Measurements from ENCODE around the gene MERTK. TPM values are rescaled to one million over a fixed set of nuclear protein-coding genes. Genes with fewer than 3 reads are reported as not detected.
A peak's percentile ranks its signal among the peaks of the same experiment; 100 is the strongest.
"Not testable (repeated sequence)": the region's sequence is repeated elsewhere in the genome, so short reads cannot be mapped to it uniquely, and the experiment has no call there.

MERTK gene
- total and polyA plus RNA-seq, 2 experiments from 2014 or later = 16.4 to 29.6 TPM

GRCh38 chr2:111930409-111930808 lies 32.0 kb downstream of the MERTK start:
- H3K27ac ChIP-seq = peak overlapping the region; percentile 40
- TF ChIP-seq EZH2 (IDR thresholded peaks at IDR 0.05; ENCODE audit: borderline replicate concordance) = no peak
- TF ChIP-seq EZH2phosphoT487 (IDR thresholded peaks at IDR 0.05; ENCODE audit: low read depth, severe bottlenecking, unreplicated experiment) = no peak
- TF ChIP-seq CTCF (IDR thresholded peaks at IDR 0.05; ENCODE audit: poor library complexity) = no peak
- H3K9me2 ChIP-seq (replicated peaks; ENCODE audit: insufficient read depth) = no peaks in the 10 kb centered on the region
- H3K27me3 ChIP-seq = no peaks in the 10 kb centered on the region
- DNase-seq (ENCODE audit: low spot score) = no peak
- H3K36me3 ChIP-seq (replicated peaks; ENCODE audit: insufficient read depth, low read depth) = no peaks in the 10 kb centered on the region
- no peak overlapping the region for H3K4me3 ChIP-seq
- WGBS (ENCODE audit: low lambda C conversion rate, missing lambda C conversion rate) = 77% methylated on average over 6 of the region's 6 CpGs
- peaks cover 3% of the 10 kb centered on the region for H4K20me1 ChIP-seq (ENCODE audit: insufficient read depth, poor library complexity, severe bottlenecking)
- H3K9me3 ChIP-seq (ENCODE audit: low read depth) = no peaks in the 10 kb centered on the region
- peaks cover 13% of the 10 kb centered on the region for H3K4me1 ChIP-seq (ENCODE audit: insufficient read depth)
- H2AFZ ChIP-seq = no peak overlapping the region
- no peak overlapping the region for H3K4me2 ChIP-seq
- H3K79me2 ChIP-seq = peaks cover 57% of the 10 kb centered on the region

- no peak for DNase-seq (ENCODE audit: low spot score)
- Histone ChIP-seq H3K4me1 (ENCODE audit: insufficient read depth) (peaks cover 13% of the 10 kb centered on the region), H2AFZ (no peak overlapping the region), H3K4me2 (no peak overlapping the region), H3K79me2 (peaks cover 54% of the 10 kb centered on the region), H3K36me3 (replicated peaks; ENCODE audit: insufficient read depth, low read depth) (no peaks in the 10 kb centered on the region), H3K27ac (peak overlapping the region; percentile 40), H4K20me1 (ENCODE audit: insufficient read depth, poor library complexity, severe bottlenecking) (peaks cover 3% of the 10 kb centered on the region), H3K9me2 (replicated peaks; ENCODE audit: insufficient read depth) (no peaks in the 10 kb centered on the region), H3K4me3 (no peak overlapping the region), H3K27me3 (no peaks in the 10 kb centered on the region), H3K9me3 (ENCODE audit: low read depth) (no peaks in the 10 kb centered on the region)
- 73% methylated on average over 2 of the region's 2 CpGs for WGBS (ENCODE audit: low lambda C conversion rate, missing lambda C conversion rate)
- TF ChIP-seq EZH2phosphoT487 (IDR thresholded peaks at IDR 0.05; ENCODE audit: low read depth, severe bottlenecking, unreplicated experiment) = no peak
- no peak for TF ChIP-seq CTCF (IDR thresholded peaks at IDR 0.05; ENCODE audit: poor library complexity)
These were observed 32.5 kb downstream of the MERTK start for GRCh38 chr2:111930875-111931274.

GRCh38 chr2:111932841-111933291 lies 34.5 kb downstream of the MERTK start:
- Histone ChIP-seq H3K79me2 (peaks cover 49% of the 10 kb centered on the region), H3K36me3 (replicated peaks; ENCODE audit: insufficient read depth, low read depth) (no peaks in the 10 kb centered on the region), H3K27ac (no peak overlapping the region), H3K4me2 (no peak overlapping the region), H3K9me3 (ENCODE audit: low read depth) (no peaks in the 10 kb centered on the region), H2AFZ (no peak overlapping the region), H3K9me2 (replicated peaks; ENCODE audit: insufficient read depth) (no peaks in the 10 kb centered on the region), H3K4me3 (no peak overlapping the region), H3K27me3 (no peaks in the 10 kb centered on the region), H4K20me1 (ENCODE audit: insufficient read depth, poor library complexity, severe bottlenecking) (no peaks in the 10 kb centered on the region), H3K4me1 (ENCODE audit: insufficient read depth) (peaks cover 8% of the 10 kb centered on the region)
- WGBS (ENCODE audit: low lambda C conversion rate, missing lambda C conversion rate) = 51% methylated on average over 4 of the region's 4 CpGs
- no peak for DNase-seq (ENCODE audit: low spot score)
- no peak for TF ChIP-seq EZH2phosphoT487 (IDR thresholded peaks at IDR 0.05; ENCODE audit: low read depth, severe bottlenecking, unreplicated experiment)

GRCh38 chr2:111933900-111934299 lies 35.5 kb downstream of the MERTK start:
- H3K27me3 ChIP-seq; H4K20me1 ChIP-seq (ENCODE audit: insufficient read depth, poor library complexity, severe bottlenecking); H3K4me1 ChIP-seq (ENCODE audit: insufficient read depth); H3K36me3 ChIP-seq (replicated peaks; ENCODE audit: insufficient read depth, low read depth); H3K9me2 ChIP-seq (replicated peaks; ENCODE audit: insufficient read depth); H3K9me3 ChIP-seq (ENCODE audit: low read depth); DNase-seq (ENCODE audit: low spot score); H3K4me2 ChIP-seq; H2AFZ ChIP-seq; H3K4me3 ChIP-seq; H3K27ac ChIP-seq: not testable (repeated sequence)
- peaks cover 52% of the 10 kb centered on the region for H3K79me2 ChIP-seq
- WGBS (ENCODE audit: low lambda C conversion rate, missing lambda C conversion rate) = 83% methylated on average over 4 of the region's 4 CpGs

Measured in hepatocyte (in vitro differentiated cells).